ENCODE measurements around the gene MRPL20. TPM values are rescaled to one million over a fixed set of nuclear protein-coding genes. Genes with fewer than 3 reads are reported as not detected.

The MRPL20 gene
- total and polyA plus RNA-seq, 9 of the 15 experiments (the other 6 are each of a cell fraction or from before 2014, with no cell fraction given) = 180 to 671 (median 229) TPM

DNA sequence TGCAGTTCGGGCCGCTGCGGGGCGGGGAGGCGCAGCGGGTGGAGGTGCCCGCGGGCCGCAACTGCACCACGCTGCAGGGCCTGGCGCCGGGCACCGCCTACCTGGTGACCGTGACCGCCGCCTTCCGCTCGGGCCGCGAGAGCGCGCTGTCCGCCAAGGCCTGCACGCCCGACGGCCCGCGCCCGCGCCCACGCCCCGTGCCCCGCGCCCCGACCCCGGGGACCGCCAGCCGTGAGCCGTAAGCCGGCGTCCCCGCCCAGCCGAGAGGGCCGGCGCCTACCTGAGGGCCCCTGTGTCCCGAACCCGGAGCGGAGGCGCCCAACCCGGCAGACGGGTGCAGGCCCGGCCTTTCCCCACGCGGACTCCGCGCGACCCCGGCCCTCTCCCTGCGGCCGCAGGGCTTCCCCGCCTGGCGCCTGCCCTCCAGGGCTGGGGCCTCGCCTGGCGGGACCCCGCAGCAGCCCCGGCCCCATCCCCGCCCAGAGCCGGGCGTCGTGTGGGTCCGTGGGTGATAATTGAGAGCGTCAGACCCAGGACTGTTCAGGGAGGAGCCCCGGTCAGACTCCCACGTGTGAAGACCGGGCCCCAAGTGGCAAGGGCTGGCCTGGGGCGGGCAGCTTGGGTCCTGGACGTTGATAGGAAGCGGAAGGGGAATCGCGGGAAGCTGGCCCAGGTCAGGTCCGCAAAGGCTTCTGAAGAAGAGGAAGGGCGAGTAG lies 32.6 kb upstream of the MRPL20 start:
- DNase-seq (ENCODE audit: extremely low read depth in 1 of 4, low spot score in 3 of 4) (no peak), ATAC-seq (no peak), FAIRE-seq (no peak)
- POLR2A ChIA-PET = interaction anchor here (1.3 kb wide), 1 partner anchor 15 kb away, joined by 3 read pairs; no protein-coding TSS in a partner anchor
- Histone ChIP-seq H3K27ac (ENCODE audit: extremely low read depth, low read depth, low read length) (no peak overlapping the region), H3K36me3 (ENCODE audit: control insufficient read depth, insufficient read depth, low read length) (no peaks in the 10 kb centered on the region), H3K4me3 (no peak overlapping the region), H3K4me1 (replicated peaks in 1 of 2; ENCODE audit: control insufficient read depth in 2 of 2, insufficient read depth in 2 of 2, low read length in 2 of 2) (peaks cover 13 to 85% of the 10 kb centered on the region in 2 experiments), H3K79me2 (ENCODE audit: control insufficient read depth, insufficient read depth, low read length) (no peaks in the 10 kb centered on the region; the same call in 2 of the 3 replicates), H3K27me3 (ENCODE audit: control insufficient read depth in 2 of 2, insufficient read depth in 2 of 2, low read length in 2 of 2) (no peaks in the 10 kb centered on the region), H4K20me1 (replicated peaks; ENCODE audit: control insufficient read depth, insufficient read depth, low read length) (no peaks in the 10 kb centered on the region), H3K9ac (ENCODE audit: insufficient read depth in 1 of 2, low read depth in 2 of 2, low read length in 2 of 2) (peak overlapping the region in 1 of 2 experiments; percentile 84; a peak in 1 of 4 replicates), H3K9me1 (ENCODE audit: control insufficient read depth, insufficient read depth, low read length) (no peaks in the 10 kb centered on the region), H2AFZ (ENCODE audit: low read depth, low read length) (no peak overlapping the region), H3K4me2 (ENCODE audit: insufficient read depth, low read length) (no peak overlapping the region), H3K9me3 (replicated peaks; ENCODE audit: control insufficient read depth, insufficient read depth, low read depth, low read length) (no peaks in the 10 kb centered on the region)
- no TSS peak for BruUV-seq (replicated peaks)
- CTCF ChIA-PET (ENCODE audit: low intra/inter-chr PET ratio) = no interaction called here
- in situ Hi-C loops (cut with MboI) = no loop called here
- 94% methylated on average over 28 of the region's 82 CpGs for whole genome bisulfite sequencing (ENCODE audit: insufficient coverage, low coverage, missing lambda C conversion rate)
- intact Hi-C loops (cut with micrococcal nuclease) = loop anchor here (2.0 kb wide), 1 partner anchor 33 kb away; the partner anchor contains the start of gene MRPL20
- TF ChIP-seq, protein P1, sequence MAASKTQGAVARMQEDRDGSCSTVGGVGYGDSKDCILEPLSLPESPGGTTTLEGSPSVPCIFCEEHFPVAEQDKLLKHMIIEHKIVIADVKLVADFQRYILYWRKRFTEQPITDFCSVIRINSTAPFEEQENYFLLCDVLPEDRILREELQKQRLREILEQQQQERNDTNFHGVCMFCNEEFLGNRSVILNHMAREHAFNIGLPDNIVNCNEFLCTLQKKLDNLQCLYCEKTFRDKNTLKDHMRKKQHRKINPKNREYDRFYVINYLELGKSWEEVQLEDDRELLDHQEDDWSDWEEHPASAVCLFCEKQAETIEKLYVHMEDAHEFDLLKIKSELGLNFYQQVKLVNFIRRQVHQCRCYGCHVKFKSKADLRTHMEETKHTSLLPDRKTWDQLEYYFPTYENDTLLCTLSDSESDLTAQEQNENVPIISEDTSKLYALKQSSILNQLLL (CRISPR knock-in tag; IDR thresholded peaks at IDR 0.05; ENCODE audit: borderline replicate concordance) = no peak
- TF ChIP-seq, protein P2, sequence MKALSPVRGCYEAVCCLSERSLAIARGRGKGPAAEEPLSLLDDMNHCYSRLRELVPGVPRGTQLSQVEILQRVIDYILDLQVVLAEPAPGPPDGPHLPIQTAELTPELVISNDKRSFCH (CRISPR knock-in tag; IDR thresholded peaks at IDR 0.05) = no peak
- TF ChIP-seq, protein P2 (tag; IDR thresholded peaks at IDR 0.05) = no peak
- TF ChIP-seq ARID3A (IDR thresholded peaks at IDR 0.05; ENCODE audit: borderline replicate concordance, low read depth, low read length) (no peak), TBL1XR1 (IDR thresholded peaks at IDR 0.05; ENCODE audit: low read length in 2 of 2) (no peak), ZNF263 (CRISPR knock-in tag; IDR thresholded peaks at IDR 0.05; ENCODE audit: borderline replicate concordance) (peak; percentile 17; the same call in 1 of the 2 replicates), PRPF4 (IDR thresholded peaks at IDR 0.05; ENCODE audit: insufficient read depth, low read depth, low read length, poor library complexity, severe bottlenecking) (no peak), TAL1 (IDR thresholded peaks at IDR 0.05) (no peak), AFF4 (CRISPR knock-in tag; IDR thresholded peaks at IDR 0.05) (no peak), EP400 (IDR thresholded peaks at IDR 0.05) (no peak)
- TF ChIP-seq, protein P3, sequence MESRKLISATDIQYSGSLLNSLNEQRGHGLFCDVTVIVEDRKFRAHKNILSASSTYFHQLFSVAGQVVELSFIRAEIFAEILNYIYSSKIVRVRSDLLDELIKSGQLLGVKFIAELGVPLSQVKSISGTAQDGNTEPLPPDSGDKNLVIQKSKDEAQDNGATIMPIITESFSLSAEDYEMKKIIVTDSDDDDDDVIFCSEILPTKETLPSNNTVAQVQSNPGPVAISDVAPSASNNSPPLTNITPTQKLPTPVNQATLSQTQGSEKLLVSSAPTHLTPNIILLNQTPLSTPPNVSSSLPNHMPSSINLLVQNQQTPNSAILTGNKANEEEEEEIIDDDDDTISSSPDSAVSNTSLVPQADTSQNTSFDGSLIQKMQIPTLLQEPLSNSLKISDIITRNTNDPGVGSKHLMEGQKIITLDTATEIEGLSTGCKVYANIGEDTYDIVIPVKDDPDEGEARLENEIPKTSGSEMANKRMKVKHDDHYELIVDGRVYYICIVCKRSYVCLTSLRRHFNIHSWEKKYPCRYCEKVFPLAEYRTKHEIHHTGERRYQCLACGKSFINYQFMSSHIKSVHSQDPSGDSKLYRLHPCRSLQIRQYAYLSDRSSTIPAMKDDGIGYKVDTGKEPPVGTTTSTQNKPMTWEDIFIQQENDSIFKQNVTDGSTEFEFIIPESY (CRISPR knock-in tag; IDR thresholded peaks at IDR 0.05) = peak; percentile 28
